GM13976 (cell line): ENCODE measurements around the gene CDKN1B.
A peak's percentile ranks its signal among the peaks of the same experiment; 100 is the strongest.

Experiments
- DNase-seq: peaks from one replicate; pipeline ENCODE4 v3.0.0; 2012; ENCODE audit warnings: low spot score
- in situ Hi-C: fragments of 300-500 bp; cut with MboI; formaldehyde crosslinking; loops from one replicate; pipeline ENCODE4 v1.12.0; 2022; ENCODE audit warnings: low sequenced_read_pairs, mixed read lengths, inconsistent platforms; ENCODE audit not compliant: unreplicated experiment
- TF ChIP-seq, protein P1 (sequence below): IDR thresholded peaks from 2 replicates; pipeline ENCODE4 v1.5.1; 2012; ENCODE audit warnings: borderline replicate concordance, mild to moderate bottlenecking; ENCODE audit not compliant: insufficient read depth; ENCODE audit errors: extremely low read depth, missing control alignments, control extremely low read depth

The CDKN1B gene

DNA sequence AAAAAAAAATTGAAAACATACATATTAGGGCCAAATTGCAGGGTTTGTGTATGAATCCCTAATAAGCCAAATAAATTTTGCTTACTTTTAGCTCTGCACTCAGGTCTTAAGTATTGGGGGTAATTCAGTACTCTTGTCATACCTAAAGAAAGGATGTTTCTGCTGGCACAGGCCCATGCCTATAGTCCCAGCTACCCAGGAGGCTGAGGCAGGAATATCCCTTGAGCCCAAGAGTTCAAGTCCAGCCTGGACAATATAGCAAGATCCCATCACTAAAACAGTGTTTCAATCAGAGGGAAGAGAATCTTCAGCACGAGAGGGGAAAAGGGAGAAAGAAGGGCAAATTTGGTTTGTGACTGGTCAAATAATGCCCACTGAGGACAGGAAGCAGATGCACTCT, 17.8 kb upstream of the CDKN1B start:
- in situ Hi-C loops: no loop called here
- DNase-seq: no peak
- TF ChIP-seq, protein P1, sequence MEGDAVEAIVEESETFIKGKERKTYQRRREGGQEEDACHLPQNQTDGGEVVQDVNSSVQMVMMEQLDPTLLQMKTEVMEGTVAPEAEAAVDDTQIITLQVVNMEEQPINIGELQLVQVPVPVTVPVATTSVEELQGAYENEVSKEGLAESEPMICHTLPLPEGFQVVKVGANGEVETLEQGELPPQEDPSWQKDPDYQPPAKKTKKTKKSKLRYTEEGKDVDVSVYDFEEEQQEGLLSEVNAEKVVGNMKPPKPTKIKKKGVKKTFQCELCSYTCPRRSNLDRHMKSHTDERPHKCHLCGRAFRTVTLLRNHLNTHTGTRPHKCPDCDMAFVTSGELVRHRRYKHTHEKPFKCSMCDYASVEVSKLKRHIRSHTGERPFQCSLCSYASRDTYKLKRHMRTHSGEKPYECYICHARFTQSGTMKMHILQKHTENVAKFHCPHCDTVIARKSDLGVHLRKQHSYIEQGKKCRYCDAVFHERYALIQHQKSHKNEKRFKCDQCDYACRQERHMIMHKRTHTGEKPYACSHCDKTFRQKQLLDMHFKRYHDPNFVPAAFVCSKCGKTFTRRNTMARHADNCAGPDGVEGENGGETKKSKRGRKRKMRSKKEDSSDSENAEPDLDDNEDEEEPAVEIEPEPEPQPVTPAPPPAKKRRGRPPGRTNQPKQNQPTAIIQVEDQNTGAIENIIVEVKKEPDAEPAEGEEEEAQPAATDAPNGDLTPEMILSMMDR: no peak

DNA sequence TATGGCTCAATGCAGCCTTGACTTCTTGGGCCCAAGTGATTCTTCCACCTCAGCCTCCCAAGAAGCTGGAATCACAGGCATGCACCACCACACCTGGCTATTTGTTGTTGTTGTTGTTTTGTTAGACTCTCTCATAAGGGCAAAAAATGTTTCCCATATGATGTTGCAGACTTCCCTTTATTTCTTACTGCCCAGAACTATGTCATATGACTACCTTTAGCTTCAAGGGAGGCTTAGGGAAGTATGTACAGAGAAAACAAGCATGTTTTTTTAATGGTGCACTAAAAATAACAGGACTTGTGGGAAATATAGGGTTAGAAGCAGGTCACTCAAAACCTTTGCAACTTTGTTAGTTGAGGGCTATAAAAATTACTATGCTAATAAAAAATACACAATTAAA, 16.9 kb upstream of the CDKN1B start:
- no peak for DNase-seq
- in situ Hi-C loops: loop anchor here (10.0 to 25.0 kb wide), 2 partner anchors 325 to 1113 kb away; no protein-coding TSS in a partner anchor

DNA sequence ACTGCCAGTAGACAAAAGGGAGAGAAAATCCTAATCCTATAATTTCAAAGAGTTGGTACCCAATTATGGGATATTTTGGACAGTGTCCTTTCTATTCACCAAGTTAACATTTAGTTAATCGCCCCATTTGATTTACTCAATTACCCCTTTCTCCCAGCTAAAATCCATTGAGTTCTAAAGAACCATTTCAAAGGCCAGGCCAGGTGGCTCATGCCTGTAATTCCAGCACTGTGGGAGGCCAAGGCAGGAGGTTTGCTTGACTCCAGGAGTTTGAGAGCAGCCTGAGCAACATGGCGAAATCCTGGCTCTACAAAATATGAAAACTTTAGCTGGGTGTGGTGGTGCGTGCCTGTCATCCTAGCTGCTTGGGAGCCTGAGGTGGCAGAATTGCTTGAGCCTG, 15.7 kb upstream of the CDKN1B start:
- DNase-seq: no peak
- in situ Hi-C loops: loop anchor here (10.0 to 25.0 kb wide), 2 partner anchors 327 to 1114 kb away; no protein-coding TSS in a partner anchor

More for the DNA sequence above, 16.9 kb upstream of the CDKN1B start:
- TF ChIP-seq, protein P1: no peak

DNA sequence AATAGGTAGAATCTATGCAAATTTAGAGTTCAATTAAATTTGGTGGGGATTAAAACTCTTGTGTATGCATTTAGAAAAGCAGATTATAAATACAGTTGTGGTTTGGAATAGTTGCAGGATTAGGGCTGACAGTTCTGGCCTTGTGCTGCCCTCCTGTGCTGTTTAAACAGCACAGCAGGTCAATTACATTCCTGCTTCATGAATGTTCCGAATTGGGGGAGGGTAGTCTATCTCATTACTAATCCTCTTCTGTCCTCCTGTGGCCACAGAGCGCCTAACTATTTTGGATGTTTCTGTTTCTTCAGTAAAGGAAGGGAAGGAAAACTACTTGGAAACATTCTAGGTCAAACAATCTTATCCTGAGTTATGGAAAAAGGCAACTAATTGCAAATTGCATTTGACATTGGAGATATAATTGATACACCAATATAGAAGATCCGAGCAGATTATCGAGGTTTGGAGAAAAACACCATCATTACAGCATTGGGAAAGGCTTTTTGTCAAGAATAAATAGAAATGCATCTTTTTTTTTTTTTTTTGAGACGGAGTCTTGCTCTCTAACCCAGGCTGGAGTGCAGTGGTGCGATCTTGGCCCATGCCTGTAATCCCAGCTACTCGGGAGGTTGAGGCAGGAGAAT, 12.5 kb upstream of the CDKN1B start:
- in situ Hi-C loops: loop anchor here (10.0 to 25.0 kb wide), 2 partner anchors 330 to 1117 kb away; no protein-coding TSS in a partner anchor
- DNase-seq: no peak

More for the DNA sequence above, 15.7 kb upstream of the CDKN1B start:
- TF ChIP-seq, protein P1: no peak

DNA sequence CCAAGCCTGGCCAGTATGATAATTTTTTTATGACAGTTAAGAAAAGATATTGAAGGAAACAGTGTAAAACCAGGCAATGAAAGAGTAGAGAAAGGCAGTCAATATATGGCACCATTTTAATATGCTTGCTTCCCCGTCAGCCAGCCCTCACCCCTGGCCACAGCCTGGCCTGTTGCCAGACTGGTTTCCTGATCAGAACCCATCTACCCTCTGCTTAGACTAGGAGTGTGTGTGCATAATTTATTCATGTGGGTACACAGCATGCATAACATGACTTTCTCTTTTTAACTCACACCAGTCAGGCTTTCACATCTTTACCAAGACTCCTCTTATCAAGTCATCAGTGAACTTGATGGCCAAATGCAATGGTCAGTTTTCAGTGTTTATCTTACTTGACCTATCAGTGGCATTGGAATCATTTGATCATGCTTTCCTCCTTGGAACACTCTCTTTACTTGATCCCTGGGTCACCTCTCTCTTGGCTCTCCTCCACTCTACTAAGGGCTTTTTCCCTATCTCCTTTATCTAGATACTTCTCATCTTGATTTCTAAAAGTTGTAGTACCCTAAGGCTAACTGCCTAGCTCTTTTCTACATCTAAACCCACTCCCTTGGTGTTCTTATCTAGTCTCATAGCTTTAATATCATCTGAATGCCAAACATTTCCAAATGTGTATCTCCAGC, 11.2 kb upstream of the CDKN1B start:
- TF ChIP-seq, protein P1: no peak
- in situ Hi-C loops: loop anchor here (10.0 to 25.0 kb wide), 2 partner anchors 331 to 1119 kb away; no protein-coding TSS in a partner anchor
- DNase-seq: no peak

More for the DNA sequence above, 12.5 kb upstream of the CDKN1B start:
- TF ChIP-seq, protein P1: peak; percentile 48

DNA sequence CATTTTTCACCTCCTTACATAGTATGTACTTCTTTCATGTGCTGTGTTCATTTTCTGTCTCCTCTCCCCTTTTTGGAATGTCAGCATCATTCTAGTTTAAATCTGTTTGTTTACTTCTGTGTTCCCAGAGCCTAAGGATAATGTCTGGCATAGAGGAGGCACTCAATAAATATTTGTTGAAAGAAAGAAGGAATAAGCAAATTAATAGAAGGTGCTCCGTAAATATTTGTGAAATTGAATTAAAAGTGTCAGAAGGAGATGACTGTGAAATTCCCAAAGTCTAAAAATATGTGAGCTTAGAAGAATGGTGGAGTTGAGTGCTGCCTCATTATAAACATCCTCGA, 3.3 kb upstream of the CDKN1B start:
- TF ChIP-seq, protein P1: no peak
- in situ Hi-C loops: loop anchor here (25.0 kb wide), 1 partner anchor 1127 kb away; no protein-coding TSS in a partner anchor
- no peak for DNase-seq
